Right cardiac atrium (tissue), 5 donors: ENCODE results near the gene GYPC. TPM values are rescaled to one million over a fixed set of nuclear protein-coding genes. Genes with fewer than 3 reads are reported as not detected.

Source experiments
- ATAC-seq, 2 donors: fragments of 200-7000 bp; cut with Tn5 transposase; one replicate each; pipeline versions ENCODE4 v1.8.0 to v1.9.1; 2020; ENCODE audit warnings: moderate library complexity in 2 of 2, mild to moderate bottlenecking in 1 of 2
- DNase-seq, 3 donors: peaks; one replicate each; pipeline ENCODE4 v3.0.0-alpha.2; 2020
- H3K27ac ChIP-seq: one replicate; pipeline ENCODE4 v1.5.1; 2013; ENCODE audit warnings: mild to moderate bottlenecking, low read length, control low read depth, moderate library complexity
- H3K27me3 ChIP-seq: one replicate; pipeline ENCODE4 v1.6.1; 2013; ENCODE audit not compliant: control insufficient read depth, insufficient read depth
- H3K4me1 ChIP-seq: one replicate; pipeline ENCODE4 v1.6.1; 2013; ENCODE audit warnings: low read length; ENCODE audit not compliant: control insufficient read depth, insufficient read depth
- H3K4me3 ChIP-seq: one replicate; pipeline ENCODE4 v1.5.1; 2013; ENCODE audit warnings: low read length, control low read depth
- H3K9me3 ChIP-seq: one replicate; pipeline ENCODE4 v1.6.1; 2013; ENCODE audit warnings: low read length; ENCODE audit not compliant: control insufficient read depth
- WGBS: extraction: QIAGEN DNeasy Blood & Tissue Kit; methylation state at CpG from one replicate; pipeline ENCODE4 v1.1.7; 2013; 5-methylcytosine and 5-hydroxymethylcytosine counted together
- intact Hi-C, 4 donors: fragments of 100-400 bp; cut with DNase I; formaldehyde crosslinking; loops; one replicate each; pipeline versions ENCODE4 v1.11.0 to v1.14.0; 2022 to 2023
- polyA plus RNA-seq: library from polyadenylated mRNA; stranded (reverse); fragments of 200-250 nt; gene quantifications from one replicate; pipeline ENCODE4 v1.2.3, GENCODE V29; 2013
- total RNA-seq, 4 donors: library from RNA; stranded (reverse); fragmentation: NEBNext Ultra II Directional; extraction: Animal tissue kit (Norgen Biotek cat#: 25700); gene quantifications; one replicate each; pipeline ENCODE4 v1.2.1, GENCODE V29; 2021
- donor health status: healthy with polysubstance abuse.
- donor health status: DM: no; HTN: yes; CAD: no.
- donor health status: DM: no; HTN: no; CAD: no.
- donor health status: DM: no; HTN: yes; CAD: no; lungs with severe emphysema.
- donor health status: DM: yes; HTN: yes; CAD: no.

Gene GYPC
- total and polyA plus RNA-seq, 5 donors: 83.2 to 113 (median 89.6) TPM

DNA sequence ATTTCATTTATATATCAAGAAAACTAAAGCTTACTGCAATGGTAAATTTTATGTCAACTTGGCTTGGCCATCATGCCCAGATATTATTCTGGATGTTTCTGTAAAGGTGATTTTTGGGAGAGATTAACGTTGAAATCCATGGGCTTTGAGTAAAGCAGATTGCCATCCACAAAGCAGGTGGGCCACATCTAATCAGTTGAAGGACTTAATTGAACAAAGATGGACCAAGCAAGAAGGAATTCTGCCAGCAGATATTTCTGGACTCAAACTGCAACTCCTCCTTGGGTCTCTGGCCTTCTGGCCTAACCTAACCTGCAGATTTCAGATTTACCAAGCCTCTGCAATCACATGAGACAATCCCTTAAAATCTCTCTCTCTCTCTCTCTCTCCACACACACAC is 77.8 kb downstream of the GYPC start:
- 93% methylated on average over 1 of the region's 1 CpG for WGBS
- intact Hi-C loops: no loop called here

DNA sequence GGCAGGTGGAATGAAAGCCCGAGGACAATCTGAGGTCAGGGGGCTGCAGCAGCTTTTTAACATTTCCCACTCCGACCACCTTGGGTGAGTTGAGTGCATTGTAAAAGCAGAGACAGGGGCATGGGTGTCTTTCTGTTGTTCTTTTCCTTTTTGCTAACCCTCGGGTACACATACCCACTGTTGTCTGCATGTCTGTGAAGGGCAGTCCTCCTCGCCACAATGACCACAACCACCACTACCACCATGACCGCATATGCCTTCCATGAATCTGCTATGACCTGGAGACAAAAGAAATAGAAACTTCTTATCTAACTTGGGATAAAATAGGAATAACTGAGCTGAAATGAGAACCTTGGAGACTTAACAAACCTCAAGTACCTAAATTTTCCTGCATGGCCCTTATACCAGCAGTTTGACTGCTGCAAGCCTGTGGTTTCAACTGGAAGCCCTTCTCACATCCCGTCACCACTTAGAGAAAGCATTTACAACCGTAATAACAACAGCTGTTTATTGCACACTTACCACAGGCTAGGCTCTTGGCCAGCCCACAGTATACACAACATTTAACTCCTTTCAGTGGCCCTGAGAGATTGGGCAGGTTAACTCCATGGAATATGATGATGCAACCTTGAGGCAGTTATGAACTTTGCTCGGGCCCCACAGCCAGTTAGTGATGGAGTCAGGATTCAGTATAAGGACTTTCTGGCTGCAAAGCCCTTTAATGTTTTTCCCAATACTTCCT is 80.3 kb downstream of the GYPC start:
- no peaks in the 10 kb centered on the region for H3K27me3 ChIP-seq
- no peak overlapping the region for H3K27ac ChIP-seq
- intact Hi-C loops: no loop called here
- H3K9me3 ChIP-seq: no peaks in the 10 kb centered on the region
- DNase-seq: no peak
- 66% methylated on average over 8 of the region's 8 CpGs for WGBS
- H3K4me1 ChIP-seq: no peaks in the 10 kb centered on the region
- no peak for ATAC-seq
- no peak overlapping the region for H3K4me3 ChIP-seq

More for the DNA sequence above, 77.8 kb downstream of the GYPC start:
- no peaks in the 10 kb centered on the region for H3K4me1 ChIP-seq
- DNase-seq (no peak), ATAC-seq (no peak)
- H3K27ac ChIP-seq: no peak overlapping the region
- no peaks in the 10 kb centered on the region for H3K9me3 ChIP-seq
- H3K27me3 ChIP-seq: no peaks in the 10 kb centered on the region
- H3K4me3 ChIP-seq: no peak overlapping the region

DNA sequence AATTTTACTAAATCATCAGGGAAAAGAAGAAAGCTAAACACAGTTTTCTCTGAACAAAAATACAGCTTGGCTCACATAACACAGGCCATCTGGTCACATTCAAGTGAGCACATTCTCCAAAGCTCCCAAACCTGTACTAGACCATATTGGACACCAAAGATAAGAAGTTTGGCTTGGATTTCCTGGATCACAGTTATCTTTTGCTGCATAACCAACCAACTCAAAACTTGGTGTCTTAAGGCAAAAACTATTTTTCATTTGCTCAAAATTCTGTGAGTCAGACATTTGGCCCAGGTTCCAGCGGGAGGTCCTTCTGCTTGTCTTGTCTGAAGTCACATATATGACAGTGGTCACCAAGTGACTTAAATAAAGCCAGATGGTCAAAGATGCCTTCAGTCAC is 83.2 kb downstream of the GYPC start:
- Histone ChIP-seq H3K27me3 (no peaks in the 10 kb centered on the region), H3K9me3 (no peaks in the 10 kb centered on the region), H3K4me3 (no peak overlapping the region), H3K4me1 (no peaks in the 10 kb centered on the region), H3K27ac (no peak overlapping the region)
- WGBS: 80% methylated on average over 1 of the region's 1 CpG
- intact Hi-C loops: no loop called here
- DNase-seq: peak in 1 of 3 donors; percentile 27
- ATAC-seq: peak in 1 of 2 donors; percentile 29

DNA sequence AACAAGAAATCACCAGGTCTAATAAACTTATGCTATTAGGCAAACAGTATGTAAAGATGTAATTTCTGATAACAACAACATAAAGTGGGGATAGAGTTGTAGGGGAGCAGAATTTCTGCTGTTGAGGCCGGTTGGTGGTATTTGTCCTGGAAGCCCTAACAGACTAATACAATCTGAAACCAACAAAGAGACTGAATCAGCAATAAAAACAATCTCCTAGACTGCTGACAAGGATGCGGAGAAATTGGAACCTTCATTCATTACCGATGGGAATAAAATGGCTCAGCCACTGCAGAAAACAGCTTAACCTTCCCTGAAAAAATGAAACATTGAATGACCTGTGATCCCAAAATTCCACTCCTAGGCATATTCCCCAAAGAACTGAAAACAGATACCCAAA is 88.7 kb downstream of the GYPC start:
- Histone ChIP-seq H3K9me3 (no peaks in the 10 kb centered on the region), H3K27ac (no peak overlapping the region), H3K4me3 (no peak overlapping the region), H3K27me3 (no peaks in the 10 kb centered on the region), H3K4me1 (no peaks in the 10 kb centered on the region)
- intact Hi-C loops: no loop called here
- DNase-seq (no peak), ATAC-seq (no peak)
- 78% methylated on average over 3 of the region's 3 CpGs for WGBS

Other genes starting within 250 kb of the GYPC start
- not detected for gene TEX51, start 242.7 kb downstream of the GYPC start, total RNA-seq
- gene TEX51, start 242.7 kb downstream of the GYPC start, polyA plus RNA-seq: not detected